ENCODE measurements around the gene TSEN2. TPM values are rescaled to one million over a fixed set of nuclear protein-coding genes. Genes with fewer than 3 reads are reported as not detected.

The TSEN2 gene
- total RNA-seq, 1 experiment from 2014 or later = 22.1 TPM

GRCh38 chr3:12579456-12579855 lies 95.2 kb downstream of the TSEN2 start:
- DNase-seq (ENCODE audit: extremely low read depth, low read depth) = no peak

- DNase-seq (ENCODE audit: extremely low read depth, low read depth) = no peak
These were observed 95.6 kb downstream of the TSEN2 start for GRCh38 chr3:12579905-12580304.

GRCh38 chr3:12582730-12583129 lies 98.5 kb downstream of the TSEN2 start:
- DNase-seq (ENCODE audit: extremely low read depth, low read depth) = no peak

Small RNA genes within 50 kb of the gene (small RNA-seq; reads per million reads assigned to genes)
- gene RF00017 = 0 reads per million in 2 experiments
- gene RNA5SP123 = 0 to 0.06 reads per million in 2 experiments
- gene RNU6-377P = 0 reads per million in 2 experiments

Other genes with a start within 250 kb of the TSEN2 start
- 19.4 and 19.6 TPM in 2 replicates for gene PPARG, start 195.4 kb upstream of the TSEN2 start, total RNA-seq (2014; rRNA removed; shearing (Covaris generic))
- gene MKRN2OS, start 61.0 kb downstream of the TSEN2 start, total RNA-seq (2014; rRNA removed; shearing (Covaris generic)) = not detected in 2 replicates
- 25.1 and 27.0 TPM in 2 replicates for gene MKRN2, start 72.6 kb downstream of the TSEN2 start, total RNA-seq (2014; rRNA removed; shearing (Covaris generic))
- gene RAF1, start 179.6 kb downstream of the TSEN2 start, total RNA-seq (2014; rRNA removed; shearing (Covaris generic)) = 47.7 and 47.8 TPM in 2 replicates